Tibial nerve (tissue), 3 donors: ENCODE results near the gene RFX1.

ENCODE experiments used
- CTCF ChIP-seq, 5 experiments: fragments of 200-600 bp in 3 of 5; fragments of 450-650 bp in 2 of 5; sonication (generic) in 3 of 5; IDR thresholded peaks; one replicate each; pipeline ENCODE4 v1.5.1; 2016 to 2019; ENCODE audit warnings: antibody characterized with exemption in 5 of 5, mild to moderate bottlenecking in 3 of 5, moderate library complexity in 2 of 5
- POLR2A ChIP-seq, 2 donors: fragments of 450-650 bp; IDR thresholded peaks; one replicate each; pipeline ENCODE4 v1.6.1; 2017; ENCODE audit warnings: antibody characterized with exemption in 2 of 2, mild to moderate bottlenecking in 2 of 2, moderate library complexity in 2 of 2

- TF ChIP-seq POLR2A (IDR thresholded peaks at IDR 0.05) (no peak), CTCF (IDR thresholded peaks at IDR 0.05) (no peak)
These were observed 42.5 kb downstream of the RFX1 start for GRCh38 chr19:13963603-13964105.
